Bronchial epithelial cell (primary cell): Measurements from ENCODE around the gene VEZF1. TPM values are rescaled to one million over a fixed set of nuclear protein-coding genes. Genes with fewer than 3 reads are reported as not detected.
"Not testable (repeated sequence)": the region's sequence is repeated elsewhere in the genome, so short reads cannot be mapped to it uniquely, and the experiment has no call there.

Experiments used
- DNase-seq: peaks from one replicate; pipeline ENCODE4 v3.0.0-alpha.2; 2010; ENCODE audit warnings: low read depth
- FAIRE-seq: peaks from 2 replicates; lab custom pipeline; 2011; peaks lifted over from hg19 to GRCh38; lab: Jason Lieb, UNC
- H3K27me3 ChIP-seq: 2 replicates; pipeline ENCODE4 v1.5.1; 2011; ENCODE audit warnings: low read length; ENCODE audit not compliant: control insufficient read depth, insufficient read depth
- H3K36me3 ChIP-seq: 2 replicates; pipeline ENCODE4 v1.5.1; 2011; ENCODE audit warnings: low read length; ENCODE audit not compliant: control insufficient read depth, insufficient read depth
- H3K4me3 ChIP-seq: 2 replicates; pipeline ENCODE4 v1.5.1; 2011; ENCODE audit warnings: mild to moderate bottlenecking, low read depth, low read length, control low read depth
- total RNA-seq: library from RNA; depleted of rRNA; stranded (reverse); fragments of >200 nt; gene quantifications from 2 replicates; pipeline ENCODE4 v1.2.1, GENCODE V29; 2014
- TF ChIP-seq, protein P1 (sequence below): IDR thresholded peaks from 2 replicates; pipeline ENCODE4 v1.5.1; 2011; ENCODE audit warnings: mild to moderate bottlenecking, moderate library complexity, low read length, control low read depth, inconsistent platforms; ENCODE audit not compliant: insufficient read depth, severe bottlenecking

VEZF1 gene
- total RNA-seq, 1 donor from 2014 or later: 23.2 TPM

- Histone ChIP-seq H3K27me3 (no peaks in the 10 kb centered on the region), H3K36me3 (no peaks in the 10 kb centered on the region), H3K4me3 (no peak overlapping the region)
- TF ChIP-seq, protein P1, sequence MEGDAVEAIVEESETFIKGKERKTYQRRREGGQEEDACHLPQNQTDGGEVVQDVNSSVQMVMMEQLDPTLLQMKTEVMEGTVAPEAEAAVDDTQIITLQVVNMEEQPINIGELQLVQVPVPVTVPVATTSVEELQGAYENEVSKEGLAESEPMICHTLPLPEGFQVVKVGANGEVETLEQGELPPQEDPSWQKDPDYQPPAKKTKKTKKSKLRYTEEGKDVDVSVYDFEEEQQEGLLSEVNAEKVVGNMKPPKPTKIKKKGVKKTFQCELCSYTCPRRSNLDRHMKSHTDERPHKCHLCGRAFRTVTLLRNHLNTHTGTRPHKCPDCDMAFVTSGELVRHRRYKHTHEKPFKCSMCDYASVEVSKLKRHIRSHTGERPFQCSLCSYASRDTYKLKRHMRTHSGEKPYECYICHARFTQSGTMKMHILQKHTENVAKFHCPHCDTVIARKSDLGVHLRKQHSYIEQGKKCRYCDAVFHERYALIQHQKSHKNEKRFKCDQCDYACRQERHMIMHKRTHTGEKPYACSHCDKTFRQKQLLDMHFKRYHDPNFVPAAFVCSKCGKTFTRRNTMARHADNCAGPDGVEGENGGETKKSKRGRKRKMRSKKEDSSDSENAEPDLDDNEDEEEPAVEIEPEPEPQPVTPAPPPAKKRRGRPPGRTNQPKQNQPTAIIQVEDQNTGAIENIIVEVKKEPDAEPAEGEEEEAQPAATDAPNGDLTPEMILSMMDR: no peak
- FAIRE-seq: no peak
- no peak for DNase-seq
These were observed 22.4 kb downstream of the VEZF1 start for GRCh38 chr17:57965521-57966160.

GRCh38 chr17:57963149-57963511 lies 24.9 kb downstream of the VEZF1 start:
- no peak for DNase-seq
- Histone ChIP-seq H3K4me3 (no peak overlapping the region), H3K27me3 (no peaks in the 10 kb centered on the region), H3K36me3 (no peaks in the 10 kb centered on the region)
- TF ChIP-seq, protein P1: no peak
- FAIRE-seq: no peak

DNA sequence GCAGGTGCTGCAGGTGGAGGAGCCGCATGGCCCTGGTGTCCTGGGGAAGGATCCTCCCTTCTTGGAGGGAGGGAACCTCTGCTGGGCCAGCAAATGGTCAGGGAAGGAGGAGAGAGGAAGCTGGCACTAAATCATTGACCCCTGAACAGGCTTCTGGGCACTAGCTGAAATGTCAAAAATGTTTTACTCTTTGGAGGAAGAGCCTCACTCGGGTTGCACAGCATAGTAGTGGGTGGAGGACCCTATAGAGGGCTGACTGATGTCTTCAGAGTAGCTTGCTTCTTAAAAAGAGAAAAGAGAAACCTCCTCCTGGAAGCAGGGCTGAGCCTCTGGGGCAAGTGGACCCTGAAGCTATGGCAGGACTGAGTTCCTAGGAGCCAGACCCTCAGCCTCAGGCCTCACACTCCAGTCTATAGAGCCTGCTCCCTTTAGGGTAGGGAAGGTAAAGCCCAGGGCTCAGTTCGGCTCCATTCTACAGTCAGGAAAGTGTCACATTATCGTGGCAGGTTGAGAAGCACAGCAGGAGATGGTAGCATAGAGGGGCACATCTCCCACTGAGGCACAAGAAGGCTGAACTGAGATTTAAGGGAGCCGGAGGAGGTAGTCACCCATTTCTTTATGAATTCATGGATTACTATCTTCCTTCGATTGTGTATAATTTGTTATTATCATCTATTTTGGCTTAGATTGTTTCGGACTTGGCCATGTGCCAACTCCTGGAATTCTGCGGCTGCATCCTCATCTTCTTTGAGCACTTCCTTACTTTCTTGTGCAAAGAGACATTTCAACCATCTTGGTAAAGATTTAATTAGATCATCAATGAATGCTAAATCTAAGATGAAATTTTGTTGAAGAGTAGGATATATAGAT lies 25.5 kb downstream of the VEZF1 start:
- Histone ChIP-seq H3K4me3 (no peak overlapping the region), H3K36me3 (no peaks in the 10 kb centered on the region), H3K27me3 (no peaks in the 10 kb centered on the region)
- DNase-seq (no peak), FAIRE-seq (no peak)
- TF ChIP-seq, protein P1: no peak

DNA sequence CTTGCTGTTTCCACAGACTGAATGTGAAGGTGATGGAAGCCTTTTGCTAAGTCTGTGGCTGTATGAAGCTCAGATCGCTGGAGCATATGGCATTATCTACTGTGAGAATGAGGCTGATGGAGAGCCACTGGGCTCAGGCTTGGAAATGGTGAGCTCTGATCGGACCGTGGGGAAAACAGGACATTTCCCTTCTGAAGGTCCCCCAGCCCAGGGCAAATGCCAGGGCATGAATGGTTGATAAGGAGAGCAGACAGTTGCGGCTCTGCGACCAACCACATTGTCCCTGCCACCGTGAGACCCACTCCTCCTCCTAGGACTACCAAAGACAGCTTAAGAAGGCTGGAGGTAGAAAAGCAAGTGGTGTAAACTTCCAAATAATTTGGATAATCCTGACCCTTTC lies 28.1 kb downstream of the VEZF1 start:
- Histone ChIP-seq H3K4me3 (no peak overlapping the region), H3K36me3 (no peaks in the 10 kb centered on the region), H3K27me3 (no peaks in the 10 kb centered on the region)
- FAIRE-seq (no peak), DNase-seq (no peak)
- TF ChIP-seq, protein P1: no peak

DNA sequence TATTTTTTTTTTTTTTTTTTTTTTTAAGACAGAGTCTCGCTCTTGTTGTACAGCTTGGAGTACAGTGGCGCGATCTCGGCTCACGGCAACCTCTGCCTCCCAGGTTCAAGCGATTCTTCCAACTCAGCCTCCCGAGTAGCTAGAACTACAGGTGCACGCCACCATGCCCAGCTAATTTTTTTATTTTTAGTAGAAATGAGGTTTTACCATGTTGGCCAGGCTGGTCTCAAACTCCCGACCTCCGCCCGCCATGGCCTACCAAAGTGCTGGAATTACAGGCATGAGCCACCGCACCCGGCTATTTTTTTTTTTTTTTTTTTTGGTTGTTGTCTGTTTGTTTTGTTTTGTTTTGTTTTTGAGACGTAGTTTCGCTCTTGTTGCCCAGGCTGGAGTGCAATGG lies 29.7 kb downstream of the VEZF1 start:
- FAIRE-seq, H3K27me3 ChIP-seq, H3K36me3 ChIP-seq, DNase-seq, H3K4me3 ChIP-seq: not testable (repeated sequence)

DNA sequence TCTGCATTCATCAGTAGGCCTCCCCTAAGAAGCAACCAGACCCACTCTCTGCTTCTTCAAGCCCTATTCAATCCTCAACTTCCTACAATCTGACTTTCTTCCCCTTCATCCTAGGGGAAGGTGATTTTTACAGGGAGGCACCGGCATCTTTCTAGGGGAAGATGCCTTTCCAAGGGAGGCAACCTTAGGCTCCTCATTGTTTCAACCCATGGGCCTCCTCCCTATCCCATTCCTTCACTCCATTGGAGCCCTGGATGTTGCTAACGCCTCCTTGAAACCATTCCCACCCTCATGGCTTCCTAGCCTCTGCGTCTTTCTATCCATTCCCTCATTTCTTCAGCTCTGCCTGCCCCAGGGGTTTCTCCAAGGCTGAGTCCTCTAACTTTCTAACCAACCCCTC lies 30.2 kb downstream of the VEZF1 start:
- TF ChIP-seq, protein P1: no peak
- Histone ChIP-seq H3K4me3 (no peak overlapping the region), H3K27me3 (no peaks in the 10 kb centered on the region), H3K36me3 (no peaks in the 10 kb centered on the region)
- DNase-seq: no peak
- FAIRE-seq: no peak
